GM19351 (cell line): Measurements from ENCODE around the gene FADS2.

Source experiments
- ATAC-seq: cut with Tn5 transposase; IDR thresholded peaks from one replicate; pipeline ENCODE4 v1.9.1; 2021; ENCODE audit warnings: mild to moderate bottlenecking, moderate library complexity; ENCODE audit not compliant: unreplicated experiment

Gene FADS2

DNA sequence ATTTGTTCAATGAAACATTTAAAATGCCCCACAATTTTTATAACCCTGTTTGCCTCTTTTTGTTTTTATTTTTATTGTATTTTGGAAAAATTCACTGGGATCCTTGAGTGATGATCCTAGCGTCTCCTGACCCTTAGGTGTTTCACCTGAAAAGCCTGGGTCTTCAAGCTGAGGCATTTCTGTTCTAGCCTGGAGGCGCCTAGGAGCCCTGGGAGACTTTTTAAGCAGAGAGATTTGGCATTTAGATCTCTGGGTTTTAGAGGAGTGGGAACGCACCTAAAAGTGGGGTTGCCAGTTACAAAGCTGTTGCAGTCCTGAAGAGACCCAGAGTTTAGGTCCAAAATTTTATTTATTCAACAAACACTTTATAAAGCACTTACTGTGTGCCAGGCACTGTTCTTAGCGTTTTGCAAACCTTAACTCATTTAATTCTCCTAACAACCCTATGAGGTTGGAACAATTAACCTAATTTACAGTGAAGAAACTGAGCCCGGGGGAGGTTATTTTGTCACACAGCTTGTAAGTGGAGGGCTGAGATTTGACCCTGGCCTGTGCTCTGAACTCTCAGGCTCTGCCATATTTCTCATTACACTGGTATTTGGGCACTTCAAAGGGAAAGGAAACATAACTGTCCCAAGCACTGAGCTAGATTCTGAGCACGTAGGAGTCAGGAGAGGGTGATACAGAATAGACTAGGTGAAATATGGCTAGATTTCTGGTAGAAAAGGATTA, 10.5 kb upstream of the FADS2 start:
- ATAC-seq, result no peak

DNA sequence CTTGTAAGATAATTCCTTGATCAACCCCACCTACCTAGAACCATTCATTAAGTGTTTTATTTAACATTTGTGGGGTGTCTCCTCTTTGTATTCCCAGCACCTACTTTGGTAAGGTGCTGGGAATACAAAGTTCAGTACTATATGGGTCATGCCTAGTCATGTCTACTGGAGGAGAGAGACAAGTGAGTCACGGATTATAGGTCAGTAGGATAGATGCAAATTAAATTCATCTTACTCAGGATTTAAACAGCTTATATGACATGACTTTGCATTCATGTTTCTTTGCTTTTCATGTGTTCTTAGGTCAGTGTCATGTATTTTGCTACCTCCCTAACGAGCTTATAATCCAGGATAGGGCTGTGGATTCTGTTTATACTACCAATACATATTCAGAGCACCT, 7.9 kb upstream of the FADS2 start:
- ATAC-seq, result no peak

DNA sequence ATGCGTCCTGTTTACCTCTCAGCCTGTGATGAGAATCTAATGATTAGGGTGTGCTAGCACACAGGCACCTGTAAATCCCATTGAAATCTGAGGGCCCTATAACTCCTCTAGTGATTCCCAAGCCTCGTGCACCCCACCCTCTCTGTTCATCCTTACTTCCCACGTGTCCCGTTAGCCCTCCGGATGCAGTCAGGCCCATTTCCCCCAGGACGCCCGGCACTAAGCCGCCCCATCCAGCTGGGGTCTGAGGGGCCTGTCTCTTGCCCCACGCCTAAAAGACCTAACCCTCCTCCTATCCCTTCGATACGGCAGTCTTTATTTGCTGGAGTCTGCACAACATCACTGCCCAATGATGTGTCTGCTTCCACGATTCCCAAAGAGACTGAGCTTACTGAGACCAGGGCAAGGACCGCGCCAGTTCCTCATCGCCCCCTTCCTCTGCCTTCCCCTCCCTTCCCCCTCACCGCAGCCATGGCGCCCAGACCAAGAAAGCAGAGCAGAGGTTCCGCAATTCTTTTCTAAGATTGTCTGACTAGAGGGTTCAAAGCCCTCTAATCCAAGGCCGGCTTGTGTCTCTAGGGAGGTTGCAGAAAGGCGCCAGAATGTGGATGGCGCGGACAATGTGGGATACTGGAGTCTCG, 1.1 kb upstream of the FADS2 start:
- peak; percentile 5 for ATAC-seq

DNA sequence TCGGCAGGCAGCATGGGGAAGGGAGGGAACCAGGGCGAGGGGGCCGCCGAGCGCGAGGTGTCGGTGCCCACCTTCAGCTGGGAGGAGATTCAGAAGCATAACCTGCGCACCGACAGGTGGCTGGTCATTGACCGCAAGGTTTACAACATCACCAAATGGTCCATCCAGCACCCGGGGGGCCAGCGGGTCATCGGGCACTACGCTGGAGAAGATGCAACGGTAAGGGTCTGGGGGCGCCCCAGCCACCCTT, 204 bp downstream of the FADS2 start:
- ATAC-seq, result no peak

DNA sequence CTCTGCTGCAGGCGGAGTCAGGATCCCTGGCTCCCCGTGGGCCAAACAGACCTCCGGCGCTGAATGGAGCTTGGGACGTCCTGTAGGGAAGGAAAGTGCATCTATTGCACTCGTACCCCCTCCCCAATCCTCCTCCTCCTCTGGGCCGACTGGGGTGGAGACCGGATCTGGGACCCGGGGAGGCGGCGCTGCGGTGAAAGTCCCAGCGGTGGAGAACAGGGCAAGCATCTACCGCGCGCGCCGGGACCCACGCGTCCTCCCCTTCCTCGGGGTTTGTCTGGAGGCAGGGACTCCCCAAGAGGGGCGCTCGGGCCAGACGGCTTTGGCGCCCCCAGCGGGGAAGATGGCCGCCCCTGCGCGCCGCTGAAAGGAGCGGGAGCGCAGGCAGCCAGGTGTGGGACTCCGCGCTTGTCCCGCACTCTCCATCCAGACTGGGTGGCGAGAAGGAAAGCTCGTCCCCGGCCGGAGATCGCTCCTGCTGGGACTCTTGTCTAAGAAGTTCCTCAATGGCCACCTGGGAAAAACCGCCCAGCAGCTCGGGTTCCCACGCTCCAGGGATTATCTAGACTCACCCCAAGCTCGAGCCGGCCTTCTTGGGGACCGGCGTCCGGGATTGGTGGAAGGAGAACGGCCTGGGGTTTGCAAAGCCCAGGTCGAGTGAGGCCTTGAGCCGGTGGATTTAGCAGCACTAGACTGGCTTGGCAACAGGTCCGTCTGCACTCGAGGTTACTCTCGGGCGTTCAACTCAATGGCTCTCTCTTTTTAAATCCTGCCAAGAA, 718 bp downstream of the FADS2 start:
- no peak for ATAC-seq

DNA sequence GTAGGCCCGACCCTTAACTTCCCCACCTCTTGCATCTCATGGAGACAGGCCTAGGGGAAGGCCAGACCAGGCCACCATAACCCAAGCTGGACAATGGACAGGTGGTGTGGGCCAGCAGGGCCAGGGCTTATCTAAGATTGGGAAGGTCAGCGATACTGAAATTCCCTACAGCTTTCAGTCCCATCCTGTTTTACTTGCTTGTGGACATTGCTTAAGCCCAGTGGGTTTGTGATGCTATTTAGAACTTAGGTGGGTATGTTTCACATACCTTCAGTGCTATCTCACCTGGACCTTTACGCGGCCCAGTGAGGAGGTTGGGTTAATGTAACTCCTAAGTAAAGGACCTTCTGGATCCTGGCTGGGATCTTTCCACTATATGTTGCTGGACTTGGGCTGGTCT, 1.7 kb downstream of the FADS2 start:
- no peak for ATAC-seq

DNA sequence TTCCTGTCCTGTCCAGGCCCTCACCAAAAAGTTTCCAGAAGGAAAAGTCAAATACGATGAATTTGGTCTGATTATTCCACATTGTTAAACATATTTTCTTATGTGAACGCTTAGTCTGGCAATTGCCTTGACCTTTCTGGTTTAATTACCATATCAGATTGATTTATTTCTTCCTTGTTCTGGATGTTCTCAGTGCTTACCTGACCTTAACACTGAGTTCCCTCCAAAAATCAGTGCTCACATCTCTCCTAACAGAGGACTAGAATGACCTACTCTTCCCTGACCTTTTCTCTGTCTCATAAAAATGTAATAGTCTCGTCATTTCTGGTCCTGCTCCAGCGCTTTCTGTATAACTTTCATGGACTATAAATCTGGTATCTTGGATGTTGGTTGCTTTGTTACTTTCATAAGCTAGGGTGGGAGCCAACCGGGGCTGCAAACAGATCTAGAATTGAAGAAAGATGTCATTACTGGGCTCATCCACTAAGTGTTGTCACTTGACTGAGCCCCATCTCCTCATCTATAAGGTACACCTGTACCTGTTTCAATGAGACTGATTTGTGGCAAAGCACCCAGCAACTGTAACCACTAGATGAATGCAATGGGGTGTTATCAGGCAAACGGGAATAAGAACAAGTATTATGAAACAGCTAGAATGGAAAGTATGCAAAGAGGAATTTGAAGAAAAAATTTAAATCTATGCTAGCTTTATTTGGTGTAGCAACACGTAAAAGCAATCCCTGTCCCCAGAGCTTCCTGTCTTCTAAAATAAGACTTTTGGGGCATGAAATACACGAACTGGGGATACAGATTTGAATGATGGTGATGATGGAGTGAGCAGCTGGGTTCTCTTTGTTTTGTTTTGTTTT, 2.4 kb downstream of the FADS2 start:
- no peak for ATAC-seq

DNA sequence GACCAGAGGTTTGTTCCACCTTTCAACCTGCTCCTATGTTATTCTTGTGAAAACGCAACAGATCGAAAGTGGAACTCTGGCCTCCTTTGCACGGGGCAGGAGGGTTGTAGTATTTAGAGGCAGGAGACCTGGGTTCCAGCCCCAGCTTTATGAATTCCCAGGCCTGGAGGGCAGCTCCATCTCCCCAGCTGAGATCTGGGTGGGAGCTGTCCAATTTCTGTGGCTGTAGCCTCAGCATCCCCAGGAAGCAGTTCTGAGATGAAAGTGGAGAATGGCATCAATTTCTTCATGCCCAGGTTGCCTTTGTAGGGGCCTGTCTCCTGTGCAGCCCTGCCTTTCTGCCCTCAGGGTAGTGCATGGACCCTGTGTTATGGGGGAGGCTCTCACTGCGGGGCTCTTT, 4.1 kb downstream of the FADS2 start:
- ATAC-seq, result no peak

DNA sequence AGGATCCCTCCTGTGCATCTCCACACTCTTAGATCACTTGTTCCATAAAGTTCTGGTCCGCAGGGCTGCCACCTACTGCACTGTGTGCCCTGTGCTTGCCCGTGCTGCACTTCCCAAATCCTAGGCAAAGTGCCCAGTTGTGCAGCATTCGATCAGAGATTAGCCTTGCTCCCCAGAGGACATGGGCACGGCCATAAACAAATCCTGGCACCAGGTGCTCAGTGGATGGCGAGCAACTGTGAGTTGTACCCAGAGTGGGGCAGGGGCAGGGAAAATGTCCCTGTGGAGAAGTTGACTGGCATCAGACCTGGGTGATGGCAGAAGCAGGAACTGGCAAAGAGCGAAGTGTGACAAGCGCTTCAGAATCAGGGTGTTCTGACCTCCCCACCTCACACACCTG, 4.7 kb downstream of the FADS2 start:
- no peak for ATAC-seq

DNA sequence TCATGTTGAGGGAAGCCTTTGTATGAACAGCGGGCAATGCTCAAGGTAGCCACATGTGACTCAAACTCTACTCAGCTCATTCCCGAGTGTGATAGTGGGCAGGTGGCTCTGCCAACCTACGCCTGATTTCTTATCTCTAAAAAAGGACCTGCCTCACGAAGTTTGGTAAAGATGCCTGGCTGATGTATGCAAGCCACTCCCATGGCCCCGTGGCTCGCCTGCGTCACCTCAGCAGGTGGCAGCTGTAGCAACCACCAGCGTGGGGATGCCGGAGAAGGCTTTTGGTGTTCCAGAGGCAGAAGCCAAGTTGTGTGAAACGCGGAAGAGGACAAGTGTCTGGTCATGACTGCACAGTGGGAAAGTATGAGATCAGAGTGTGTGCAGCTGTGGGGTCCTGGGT, 5.4 kb downstream of the FADS2 start:
- no peak for ATAC-seq

DNA sequence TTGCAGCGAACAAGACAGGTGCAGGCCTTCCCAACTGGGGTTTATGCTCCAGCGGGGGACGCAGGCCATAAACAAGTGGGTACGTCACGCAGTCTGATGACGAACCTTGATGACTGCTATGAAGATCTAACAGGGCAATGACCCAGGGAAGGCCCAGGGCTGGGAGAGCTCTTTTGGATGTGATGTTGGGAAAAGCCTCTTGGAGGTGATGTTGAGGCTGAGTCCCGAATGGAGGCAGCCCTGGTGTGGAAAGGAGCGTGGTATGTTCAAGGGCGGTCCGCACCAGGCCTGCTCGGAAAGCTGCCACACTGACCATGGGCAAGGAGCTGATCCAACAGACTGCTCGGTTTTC, 5.8 kb downstream of the FADS2 start:
- ATAC-seq, result no peak

DNA sequence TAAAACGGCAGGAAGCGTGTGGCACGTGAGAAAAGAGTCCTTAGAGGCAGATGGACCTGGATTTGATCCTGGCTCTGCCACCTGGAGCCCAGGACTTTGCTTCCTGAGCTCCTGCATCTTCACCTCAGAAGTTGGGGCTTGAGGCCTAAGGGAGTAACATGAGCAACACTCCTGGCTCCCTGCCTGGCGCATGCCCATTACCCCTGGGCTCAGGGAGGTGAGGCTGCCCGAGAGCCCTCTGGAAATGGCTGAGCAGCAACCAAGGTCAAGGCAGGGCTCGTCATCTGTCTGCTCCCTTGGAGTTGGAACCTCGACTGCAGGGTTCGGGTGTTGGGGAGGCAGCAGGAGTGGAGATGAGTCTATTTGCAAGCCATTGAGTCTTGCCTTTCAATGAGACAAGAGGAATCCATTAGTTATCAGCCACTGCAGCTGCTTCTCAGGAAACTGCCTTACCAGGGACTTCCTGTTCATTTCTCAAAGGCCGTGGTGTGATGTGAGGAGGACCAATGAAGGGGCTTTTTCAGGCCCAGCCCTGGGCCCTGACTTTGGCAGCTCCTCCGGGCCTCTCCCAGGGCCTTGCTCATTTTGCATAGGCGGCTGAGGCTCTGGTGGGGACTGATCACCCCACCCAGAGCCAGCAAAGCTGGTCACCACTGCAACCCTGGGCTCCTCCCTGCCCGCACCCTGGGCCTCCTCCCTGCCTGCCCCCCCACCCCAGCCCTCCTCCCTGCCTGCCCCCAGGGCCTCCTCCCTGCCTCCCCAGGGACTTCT, 6.4 kb downstream of the FADS2 start:
- peak; percentile 96 for ATAC-seq

DNA sequence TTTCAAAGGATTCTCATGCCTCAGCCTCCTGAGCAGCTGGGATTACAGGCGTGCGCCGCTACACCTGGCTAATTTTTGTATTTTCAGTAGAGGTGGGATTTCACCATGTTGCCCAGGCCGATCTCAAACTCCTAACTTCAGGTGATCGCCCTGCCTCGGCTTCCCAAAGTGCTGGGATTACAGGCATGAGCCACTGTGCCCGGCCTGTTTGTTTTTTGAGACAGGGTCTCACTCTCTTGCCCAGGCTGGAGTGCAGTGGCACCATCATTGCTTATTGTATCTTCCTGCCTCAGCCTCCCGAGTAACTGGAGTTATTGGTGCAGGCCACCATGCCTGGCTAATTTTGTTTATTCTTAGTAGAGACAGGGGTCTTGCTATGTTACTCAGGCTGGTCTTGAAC, 8.1 kb downstream of the FADS2 start:
- ATAC-seq, result no peak

DNA sequence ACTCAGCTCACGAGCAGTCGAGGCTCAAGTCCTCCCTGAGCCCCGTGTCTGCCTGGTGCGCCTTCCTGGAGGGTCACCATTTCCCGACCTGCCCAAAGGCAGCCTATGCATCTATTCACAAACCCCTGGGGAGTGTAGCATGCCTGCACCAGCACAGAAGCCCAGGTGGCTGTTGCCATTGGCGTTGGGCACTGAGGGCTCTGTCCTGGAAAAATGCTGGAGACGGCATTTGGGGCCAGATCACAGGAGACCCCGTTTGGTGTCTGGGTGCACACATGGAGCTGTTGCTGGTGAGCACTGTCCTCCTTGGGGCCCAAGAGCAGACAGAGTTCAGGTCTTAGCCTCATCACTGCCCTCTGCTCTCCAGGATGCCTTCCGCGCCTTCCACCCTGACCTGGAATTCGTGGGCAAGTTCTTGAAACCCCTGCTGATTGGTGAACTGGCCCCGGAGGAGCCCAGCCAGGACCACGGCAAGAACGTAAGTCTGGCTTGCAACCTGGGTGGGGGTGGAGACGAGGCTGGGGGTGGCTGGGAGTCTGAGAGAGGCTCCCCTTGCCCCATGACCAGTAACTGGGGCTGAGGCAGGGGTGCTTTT, 9.4 kb downstream of the FADS2 start:
- ATAC-seq, result no peak

DNA sequence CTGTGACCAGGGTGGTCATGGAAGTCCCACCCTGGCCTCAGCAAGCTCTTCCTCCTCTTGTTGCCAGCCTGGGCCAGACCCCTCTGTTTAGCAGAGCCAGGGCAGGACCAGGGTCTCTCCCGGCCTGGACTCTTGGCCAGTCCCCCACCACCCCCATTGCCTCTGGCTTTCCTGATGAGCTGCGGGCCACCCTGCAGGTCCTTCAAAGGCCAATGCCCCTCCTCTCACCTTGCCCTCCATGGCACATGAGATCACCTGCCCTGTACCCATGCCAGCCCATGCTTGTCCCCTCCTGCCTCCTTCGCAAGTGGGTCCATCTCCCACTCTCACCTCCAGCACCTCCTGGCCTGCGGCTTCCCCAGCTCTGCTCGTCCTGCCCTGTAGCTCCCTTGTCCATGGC, 10.4 kb downstream of the FADS2 start:
- ATAC-seq, result no peak

DNA sequence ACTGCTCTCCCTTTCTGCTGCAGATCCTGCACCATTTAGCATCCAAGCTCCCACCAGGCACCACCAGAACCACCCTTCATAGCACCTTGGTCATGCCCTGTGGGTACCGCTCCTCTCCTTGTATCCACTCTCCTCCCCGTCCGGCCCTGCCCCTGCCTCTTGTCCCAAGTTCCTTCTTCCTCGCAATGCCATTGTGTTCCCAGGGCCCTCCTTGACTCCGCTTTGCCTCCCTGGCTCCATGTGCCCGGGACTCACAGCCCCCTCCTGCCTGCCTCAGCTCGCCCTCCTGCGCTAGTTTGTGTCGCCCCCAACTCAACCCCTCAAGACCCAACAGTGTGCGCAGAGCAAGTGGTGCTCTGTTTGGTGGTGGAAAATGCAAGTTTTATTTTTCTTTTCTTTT, 10.8 kb downstream of the FADS2 start:
- no peak for ATAC-seq

DNA sequence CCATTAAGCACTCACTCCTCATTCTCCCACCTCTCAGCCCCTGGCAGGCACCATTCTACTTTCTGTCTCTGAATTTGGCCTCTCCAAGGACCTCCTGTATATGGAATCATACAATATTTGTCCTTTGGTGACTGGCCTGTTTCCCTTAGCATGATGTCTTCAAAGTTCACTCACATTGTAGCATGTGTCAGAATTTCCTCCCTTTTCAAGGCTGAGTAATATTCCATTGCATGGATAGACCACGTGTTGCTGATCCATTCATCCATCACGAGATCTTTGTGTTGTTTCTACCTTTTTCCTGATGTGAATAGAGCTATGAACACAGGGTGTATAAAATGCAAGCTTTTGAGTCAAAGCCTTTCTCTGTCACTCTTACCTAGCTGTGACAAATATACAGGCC, 11.6 kb downstream of the FADS2 start:
- ATAC-seq, result no peak

DNA sequence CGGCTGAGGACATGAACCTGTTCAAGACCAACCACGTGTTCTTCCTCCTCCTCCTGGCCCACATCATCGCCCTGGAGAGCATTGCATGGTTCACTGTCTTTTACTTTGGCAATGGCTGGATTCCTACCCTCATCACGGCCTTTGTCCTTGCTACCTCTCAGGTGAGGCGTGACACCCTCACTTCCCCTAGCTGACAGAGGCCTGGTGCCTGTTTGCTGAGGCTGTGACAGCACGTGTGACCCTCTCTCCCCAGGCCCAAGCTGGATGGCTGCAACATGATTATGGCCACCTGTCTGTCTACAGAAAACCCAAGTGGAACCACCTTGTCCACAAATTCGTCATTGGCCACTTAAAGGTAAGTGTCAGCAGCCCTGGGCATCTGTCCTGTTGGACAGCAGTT, 12.3 kb downstream of the FADS2 start:
- no peak for ATAC-seq

DNA sequence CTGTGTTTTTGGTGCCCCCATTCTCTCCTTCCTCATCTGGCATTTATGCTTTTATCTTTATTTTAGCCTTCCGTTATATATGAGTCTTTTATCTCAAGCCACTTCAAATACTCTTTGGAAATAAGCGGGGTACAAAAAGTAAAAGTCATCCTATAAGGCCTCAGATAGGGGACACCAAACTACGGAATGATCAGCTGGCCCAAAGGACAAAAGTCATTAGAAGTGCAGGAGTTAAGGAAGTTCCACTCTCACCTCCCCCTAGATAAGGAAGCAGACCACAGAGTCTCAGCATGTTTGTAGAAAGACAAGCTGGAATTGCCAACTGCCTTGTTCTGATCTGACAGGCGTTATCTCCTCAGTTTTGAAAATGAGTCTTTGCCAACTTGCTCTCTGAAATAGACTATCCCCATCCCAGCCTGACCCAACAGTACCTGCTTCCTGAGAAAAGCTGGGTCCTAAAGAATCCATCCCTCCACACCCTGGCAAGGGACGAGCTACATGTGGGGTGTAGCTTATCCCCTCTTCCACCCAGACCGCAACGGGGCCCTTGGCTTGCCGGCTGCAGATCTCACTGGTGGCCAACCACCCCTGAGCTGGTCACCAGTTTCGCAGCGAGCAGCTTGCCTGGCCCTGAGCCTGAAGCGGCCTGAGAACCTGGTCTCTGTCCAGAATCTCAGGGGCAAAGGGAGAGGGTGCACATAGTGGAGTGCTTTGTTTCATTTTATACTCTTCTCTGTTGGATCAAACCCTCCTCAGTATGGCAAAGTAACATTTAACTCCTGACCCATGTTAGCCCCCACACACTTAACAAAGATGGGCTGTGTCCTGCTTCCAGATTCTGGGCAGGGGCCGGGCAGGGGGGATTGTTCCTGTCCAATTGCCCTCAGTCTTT, 13.8 kb downstream of the FADS2 start:
- no peak for ATAC-seq

DNA sequence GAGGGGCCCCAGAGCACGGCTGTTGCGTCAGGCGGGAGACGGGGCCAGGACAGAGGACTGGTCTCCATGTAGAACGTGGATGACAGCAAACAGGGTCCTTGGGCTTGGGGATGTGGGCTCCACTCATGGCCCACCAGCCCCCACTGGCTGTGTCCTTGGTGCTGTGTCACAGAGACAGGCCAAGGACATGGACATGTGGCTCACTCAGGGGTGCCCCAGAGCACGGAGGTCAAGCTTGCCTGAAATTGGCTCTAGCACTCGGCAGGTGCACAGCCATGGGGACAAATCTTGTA, 14.4 kb downstream of the FADS2 start:
- ATAC-seq, result no peak
